K562 (cell line): ENCODE measurements around the gene RSPH9. TPM values are rescaled to one million over a fixed set of nuclear protein-coding genes. Genes with fewer than 3 reads are reported as not detected.

Source experiments
- CTBP1 ChIP-seq: fragments of 450-650 bp; IDR thresholded peaks from 2 replicates; pipeline ENCODE4 v1.6.1; 2016; ENCODE audit warnings: borderline replicate concordance
- E2F6 ChIP-seq, 2 experiments: IDR thresholded peaks; 2 replicates each; pipeline ENCODE4 v1.6.1; 2011; ENCODE audit warnings: borderline replicate concordance in 1 of 2, control low read depth in 1 of 2, low read depth in 1 of 2, low read length in 1 of 2, mild to moderate bottlenecking in 1 of 2, mixed read lengths in 1 of 2, moderate library complexity in 1 of 2; ENCODE audit not compliant: insufficient read depth in 1 of 2, insufficient read length in 1 of 2, poor library complexity in 1 of 2, severe bottlenecking in 1 of 2; ENCODE audit errors: extremely low read depth in 1 of 2
- MGA ChIP-seq: fragments of 450-650 bp; IDR thresholded peaks from 2 replicates; pipeline ENCODE4 v1.6.1; 2016; ENCODE audit warnings: mild to moderate bottlenecking, moderate library complexity
- RFX1 ChIP-seq: fragments of 450-650 bp; IDR thresholded peaks from 2 replicates; pipeline ENCODE4 v1.6.1; 2016; ENCODE audit warnings: mild to moderate bottlenecking, moderate library complexity
- VEZF1 ChIP-seq: fragments of 200-800 bp; sonication (Bioruptor generic); IDR thresholded peaks from 2 replicates; pipeline ENCODE4 v1.6.1; 2017; ENCODE audit warnings: missing genetic modification characterization, missing compliant biosample characterization
- ZBTB49 ChIP-seq: sonication (generic); formaldehyde crosslinking; IDR thresholded peaks from 2 replicates; pipeline ENCODE4 v1.8.0; 2022; ENCODE audit warnings: missing genetic modification reagents, mild to moderate bottlenecking, borderline replicate concordance
- ZNF121 ChIP-seq: sonication (generic); formaldehyde crosslinking; conservative IDR thresholded peaks from 2 replicates; pipeline ENCODE4 v1.8.0; 2022; ENCODE audit warnings: missing genetic modification reagents
- polyA plus RNA-seq, 8 experiments: library from polyadenylated mRNA; depleted of rRNA in 4 of 8; stranded (reverse) in 5 of 8; unstranded in 3 of 8; fragments of >200 nt; fragmentation: Nextera tagmentation in 2 of 8; fragmentation: Illumina TruSeq in 1 of 8; extraction: Ambion mirVana in 2 of 8; extraction: Trizol in 1 of 8; gene quantifications; 2 replicates each; pipeline versions ENCODE4 v1.2.1 to v1.2.3, GENCODE V29; 2011 to 2014; ENCODE audit warnings: inconsistent platforms in 1 of 8, missing spikeins in 1 of 8
- total RNA-seq, 7 experiments: library from RNA; depleted of rRNA in 6 of 7; stranded (reverse); fragments of >200 nt in 6 of 7; fragmentation: Illumina TruSeq in 2 of 7; extraction: Trizol in 2 of 7; gene quantifications; 2 replicates each; pipeline versions ENCODE4 v1.2.1 to v1.2.3, GENCODE V29; 2011 to 2021; ENCODE audit warnings: low replicate concordance in 1 of 7

RSPH9 gene
- total and polyA plus RNA-seq, 9 of the 15 experiments (the other 6 are each of a cell fraction or from before 2014, with no cell fraction given) = 0.05 to 0.60 (median 0.39) TPM; not detected in 6

- peak; percentile 61 for TF ChIP-seq MGA
- TF ChIP-seq CTBP1 = peak; percentile 27; the same call in 1 of the 2 replicates
- TF ChIP-seq ZBTB49 = no peak
- peak; percentile 42; the same call in 1 of the 2 replicates for TF ChIP-seq VEZF1 (CRISPR knock-in tag)
- TF ChIP-seq ZNF121 = no peak
- no peak for TF ChIP-seq RFX1
- TF ChIP-seq E2F6 (IDR thresholded peaks at IDR 0.05; ENCODE audit: borderline replicate concordance in 1 of 2, extremely low read depth in 1 of 2, insufficient read depth in 1 of 2, insufficient read length in 1 of 2, low read depth in 1 of 2, low read length in 1 of 2, poor library complexity in 1 of 2, severe bottlenecking in 1 of 2) = peak in 1 of 2 experiments; percentile 12
Observed at GRCh38 chr6:43639984-43640800, 4.6 kb upstream of the RSPH9 start (continued).
